HG02885 (cell line): ENCODE measurements around the gene GLB1L3.

Experiments
- ATAC-seq: cut with Tn5 transposase; IDR thresholded peaks from one replicate; pipeline ENCODE4 v1.9.1; 2021; ENCODE audit warnings: mild to moderate bottlenecking; ENCODE audit not compliant: unreplicated experiment, poor library complexity

The GLB1L3 gene, protein sequence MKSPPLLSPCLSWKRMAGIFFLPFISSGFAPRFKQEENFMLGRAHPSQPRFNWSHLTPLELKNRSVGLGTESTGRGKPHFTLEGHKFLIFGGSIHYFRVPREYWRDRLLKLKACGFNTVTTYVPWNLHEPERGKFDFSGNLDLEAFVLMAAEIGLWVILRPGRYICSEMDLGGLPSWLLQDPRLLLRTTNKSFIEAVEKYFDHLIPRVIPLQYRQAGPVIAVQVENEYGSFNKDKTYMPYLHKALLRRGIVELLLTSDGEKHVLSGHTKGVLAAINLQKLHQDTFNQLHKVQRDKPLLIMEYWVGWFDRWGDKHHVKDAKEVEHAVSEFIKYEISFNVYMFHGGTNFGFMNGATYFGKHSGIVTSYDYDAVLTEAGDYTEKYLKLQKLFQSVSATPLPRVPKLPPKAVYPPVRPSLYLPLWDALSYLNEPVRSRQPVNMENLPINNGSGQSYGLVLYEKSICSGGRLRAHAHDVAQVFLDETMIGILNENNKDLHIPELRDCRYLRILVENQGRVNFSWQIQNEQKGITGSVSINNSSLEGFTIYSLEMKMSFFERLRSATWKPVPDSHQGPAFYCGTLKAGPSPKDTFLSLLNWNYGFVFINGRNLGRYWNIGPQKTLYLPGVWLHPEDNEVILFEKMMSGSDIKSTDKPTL

DNA sequence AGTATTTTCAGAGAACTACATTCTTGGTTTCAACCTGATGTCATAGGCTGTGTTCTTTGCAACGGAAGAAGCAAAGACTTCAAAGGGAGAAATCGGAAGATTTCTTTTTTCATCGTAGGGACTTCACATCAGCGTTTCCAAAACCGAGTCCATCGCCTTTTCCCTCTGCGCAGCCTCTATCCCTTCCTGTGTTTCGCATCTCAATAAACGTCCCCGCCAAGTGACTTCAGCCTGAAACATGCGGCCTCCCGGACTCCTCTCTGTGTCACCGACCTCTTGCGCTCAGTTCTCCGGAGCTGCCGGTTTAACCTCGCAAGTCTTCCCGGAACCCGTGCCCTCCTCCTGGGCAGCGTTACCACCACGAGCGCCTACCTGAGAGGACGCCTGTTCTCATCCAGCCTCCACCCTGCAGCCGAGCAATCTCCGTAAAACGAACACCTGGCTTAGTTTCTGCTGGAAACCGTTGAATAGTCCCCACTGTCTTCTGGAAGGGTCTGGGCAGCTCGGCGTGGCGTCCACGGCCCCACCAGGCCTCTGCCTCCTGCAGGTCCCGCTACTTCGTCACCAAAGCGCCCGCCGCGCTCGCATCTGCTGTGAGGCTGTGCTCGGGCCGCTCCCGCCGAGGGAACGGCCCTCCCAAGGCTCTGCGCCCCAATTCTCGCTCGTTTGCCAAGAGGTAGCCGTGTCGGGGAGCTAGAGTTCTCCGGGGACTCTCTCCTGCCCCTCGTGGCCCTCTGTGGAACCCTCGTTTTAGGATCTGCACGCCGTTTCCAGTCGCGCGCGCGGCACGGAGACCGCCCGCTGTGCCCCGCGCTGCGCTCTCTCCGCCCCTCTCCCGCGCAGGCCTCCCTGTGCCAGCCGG lies at the start of gene GLB1L3:
Gene GLB1L3 (plus strand): TSS at position 846 of the 862 bp plus-strand sequence. CDS start 362 bp downstream, outside the sequence.
- ATAC-seq: peak; percentile 82

DNA sequence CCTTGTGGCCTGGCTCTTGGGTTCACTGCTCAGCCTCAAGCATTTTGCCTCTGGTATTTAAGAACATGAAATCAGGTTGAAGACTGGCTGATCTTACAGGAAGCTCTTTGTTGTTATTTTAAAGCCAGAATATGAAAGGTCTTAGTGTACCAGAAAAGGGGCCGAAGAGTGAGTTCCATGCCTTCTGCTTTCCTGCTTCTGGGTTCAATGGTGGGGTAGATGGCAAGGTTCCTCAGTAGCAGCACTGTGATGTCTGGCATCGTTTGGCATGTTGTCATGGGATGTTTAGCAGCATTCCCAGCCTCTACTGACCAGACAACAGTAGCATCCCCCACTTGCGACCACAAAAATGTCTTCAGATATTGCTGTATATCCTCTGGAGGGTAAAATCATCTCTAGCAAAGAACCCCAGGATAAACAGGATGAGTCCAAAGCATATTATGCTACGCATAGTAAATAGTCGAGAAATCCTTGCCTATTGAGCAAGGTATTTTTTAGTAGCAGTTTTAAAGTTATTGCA lies 49.3 kb upstream of the GLB1L3 start:
- ATAC-seq: no peak

DNA sequence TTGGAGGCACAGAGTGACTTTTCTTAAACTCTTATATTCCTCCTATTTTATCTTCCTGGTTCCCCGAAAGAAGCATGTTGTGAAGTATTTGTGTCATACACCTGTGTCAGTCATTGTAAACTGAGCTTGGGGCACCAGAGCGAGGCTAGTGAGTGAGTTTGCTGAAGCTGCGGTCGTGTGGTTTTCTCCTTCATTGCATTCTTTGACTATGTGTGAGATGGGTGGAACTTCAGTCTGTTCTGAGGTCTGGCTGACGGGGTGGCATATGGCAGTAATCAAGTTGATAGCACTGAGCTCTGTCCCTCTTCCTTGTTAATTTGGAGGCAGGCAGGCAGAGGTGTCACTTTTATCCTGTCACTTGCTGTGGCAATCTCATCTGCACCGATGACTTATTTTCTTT lies 47.6 kb upstream of the GLB1L3 start:
- ATAC-seq: peak; percentile 61

DNA sequence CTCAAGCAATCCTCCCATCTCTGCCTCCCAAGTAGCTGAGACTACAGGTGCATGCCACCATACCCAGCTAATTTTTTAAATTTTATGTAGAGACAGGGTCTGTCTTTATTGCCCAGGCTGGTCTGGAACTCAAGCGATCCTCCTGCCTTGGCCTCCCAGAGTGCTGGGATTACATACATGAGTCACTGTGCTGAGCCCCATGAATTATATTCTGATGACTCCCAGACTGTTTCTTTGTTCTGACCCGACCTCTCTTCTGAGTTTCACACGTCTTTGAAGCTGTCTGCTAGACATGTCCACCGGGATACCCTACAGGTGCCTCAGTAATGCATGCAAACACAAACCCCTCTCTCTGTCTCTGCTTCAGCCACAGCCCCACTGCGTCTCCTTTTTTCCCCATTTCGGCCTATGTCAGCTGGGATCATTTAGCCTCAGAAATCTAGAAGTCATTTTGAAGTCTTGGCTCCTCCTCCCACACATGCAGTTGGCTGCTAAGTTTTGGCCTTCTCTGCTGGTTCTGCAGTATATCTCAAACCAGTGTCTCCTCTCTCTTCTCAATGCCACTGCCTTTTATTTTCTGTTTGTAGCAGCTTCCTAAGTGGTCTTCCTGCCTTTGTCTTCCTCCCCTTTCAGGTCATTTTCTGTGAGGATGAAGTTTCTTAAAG lies 46.9 kb upstream of the GLB1L3 start:
- no peak for ATAC-seq

DNA sequence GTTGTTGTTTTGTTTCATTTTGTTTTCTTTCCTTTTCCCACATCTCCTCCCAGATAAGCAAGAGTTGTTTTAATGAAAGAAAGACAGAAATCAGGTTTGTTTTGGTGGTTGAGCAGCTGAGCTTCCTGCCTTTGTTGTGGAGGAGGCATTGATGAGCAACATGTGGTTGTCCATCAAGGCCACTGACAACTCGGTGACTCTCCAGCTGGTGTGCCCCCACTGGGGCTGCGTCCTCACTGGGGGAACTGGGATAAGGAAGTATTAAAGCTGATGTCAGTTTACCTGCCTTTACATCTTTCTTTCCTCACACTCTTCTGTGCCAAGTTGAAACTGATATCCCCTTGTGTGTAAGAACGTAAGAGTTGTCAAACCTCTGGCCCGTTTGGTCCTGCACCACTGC lies 45.8 kb upstream of the GLB1L3 start:
- ATAC-seq: no peak

DNA sequence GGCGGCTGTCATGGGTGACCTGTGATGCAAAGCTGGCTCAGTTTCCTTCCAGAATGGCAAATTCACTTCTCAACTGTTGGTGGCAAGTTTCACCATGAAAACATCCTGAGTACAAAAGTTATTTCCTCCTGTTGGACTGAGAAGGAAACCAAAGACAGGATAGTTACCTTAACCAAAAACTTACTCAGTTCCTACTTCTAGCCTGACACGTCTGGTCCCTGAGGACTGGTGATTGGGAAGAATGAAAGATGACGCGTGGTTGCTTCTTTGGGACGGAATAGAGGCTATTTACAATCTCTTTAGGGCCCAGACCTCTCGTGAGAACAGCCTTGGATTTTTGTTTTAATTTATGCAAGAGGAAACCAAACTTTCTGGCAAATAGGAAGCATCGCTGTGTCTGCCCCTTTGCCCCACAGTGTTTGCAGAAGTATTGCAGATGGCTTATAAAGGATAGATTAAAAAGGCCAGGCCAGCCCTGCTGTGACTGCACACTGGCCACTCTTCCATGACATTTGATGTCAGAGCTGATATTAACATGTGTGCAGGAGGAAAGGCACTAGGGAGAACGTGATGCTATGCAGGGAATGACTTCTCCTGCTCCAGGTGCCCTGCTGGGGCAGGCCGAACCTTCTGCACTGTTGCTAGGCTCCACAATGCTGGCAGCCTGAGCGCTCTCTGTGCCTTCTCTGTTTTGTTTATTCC lies 44.1 kb upstream of the GLB1L3 start:
- no peak for ATAC-seq

DNA sequence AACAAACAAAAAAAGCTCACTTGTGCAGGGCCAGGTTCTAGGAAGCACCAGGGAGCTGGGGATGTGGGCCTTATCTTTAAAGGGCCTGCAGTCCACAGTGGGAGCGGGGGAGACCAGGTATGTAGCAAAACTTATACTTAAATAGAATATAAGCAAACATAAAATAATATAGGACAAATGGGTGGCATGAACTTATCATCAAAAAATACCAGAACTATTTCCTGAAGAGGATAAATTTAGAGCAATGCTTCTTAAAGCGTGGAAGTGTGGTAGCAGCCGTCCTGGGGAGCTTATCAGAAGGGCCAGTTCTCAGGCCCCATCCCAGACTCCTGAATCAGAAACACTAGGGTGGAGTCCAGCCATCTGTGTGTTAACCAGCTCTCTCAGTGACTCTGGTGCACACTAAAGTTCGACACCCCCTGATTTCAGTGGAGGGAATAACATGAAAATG lies 42.4 kb upstream of the GLB1L3 start:
- no peak for ATAC-seq

DNA sequence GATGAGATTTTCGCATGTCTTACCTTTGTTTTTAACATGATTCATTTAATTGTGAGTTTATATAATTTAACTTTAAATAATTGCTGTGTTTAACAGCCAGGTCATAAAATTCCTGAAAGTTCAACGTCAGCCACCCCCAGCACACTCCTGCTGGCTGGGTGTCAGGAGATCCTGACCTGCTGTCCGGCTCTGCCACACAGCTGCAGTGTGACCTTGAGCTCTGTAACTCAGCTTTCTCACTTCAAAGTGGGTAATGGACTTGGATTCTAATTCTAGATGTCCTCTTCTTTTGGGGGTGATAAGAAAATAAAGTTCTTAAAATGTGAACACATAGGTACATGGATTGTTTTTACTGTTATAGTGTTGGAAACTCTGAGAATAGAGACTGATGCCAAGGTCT lies 40.8 kb upstream of the GLB1L3 start:
- no peak for ATAC-seq

DNA sequence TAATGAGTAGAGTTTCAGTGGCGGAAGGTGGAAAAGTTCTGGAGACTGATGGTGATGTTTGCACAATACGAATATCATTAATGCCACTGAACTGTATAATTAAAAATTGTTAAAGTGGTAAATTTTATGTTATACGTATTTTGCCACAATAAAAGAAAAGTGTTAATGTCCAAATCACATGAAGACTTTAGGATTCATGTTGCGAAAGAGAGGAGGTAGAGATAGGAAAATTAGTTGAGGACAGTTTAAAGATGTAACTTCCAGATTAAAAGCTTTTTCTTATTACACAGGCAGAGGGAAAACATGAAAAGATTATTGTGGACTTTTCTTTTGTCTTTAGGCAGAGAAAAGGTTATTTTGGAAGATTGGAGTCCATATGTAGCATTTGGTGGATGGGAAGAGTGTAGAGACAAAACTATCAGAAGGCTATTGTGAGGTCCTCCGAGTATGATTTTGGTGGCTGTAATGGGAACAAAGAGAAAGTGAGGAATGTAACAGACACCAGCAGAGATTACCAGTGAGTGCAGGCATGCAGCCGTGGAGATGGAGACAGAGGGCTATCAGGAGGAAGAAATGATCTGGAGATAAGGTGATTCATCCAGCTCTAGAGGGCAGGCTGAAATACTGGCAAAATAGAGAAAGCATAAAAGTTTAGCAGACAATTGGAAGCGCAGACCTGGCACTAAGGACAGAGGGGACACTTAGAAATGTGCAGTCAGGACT lies 39.2 kb upstream of the GLB1L3 start:
- ATAC-seq: no peak

DNA sequence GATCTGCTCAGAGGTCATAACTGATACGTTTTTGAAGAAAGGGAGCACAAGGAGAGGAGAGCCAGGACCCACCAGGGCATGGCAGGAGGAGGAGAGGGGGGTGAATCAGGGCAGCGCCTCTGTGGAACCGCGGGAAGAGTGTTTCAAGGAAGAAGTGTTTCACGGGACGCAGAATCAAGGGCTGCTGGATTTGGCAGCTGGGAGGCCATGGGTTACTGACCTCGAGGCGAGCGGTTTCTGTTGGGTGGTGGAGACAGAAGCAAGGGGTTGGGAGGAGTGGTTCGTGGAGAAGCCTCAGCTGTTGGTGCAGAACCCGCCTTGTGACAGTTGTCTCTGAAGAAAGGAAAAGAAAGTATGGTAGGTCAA lies 38.6 kb upstream of the GLB1L3 start:
- ATAC-seq: no peak

DNA sequence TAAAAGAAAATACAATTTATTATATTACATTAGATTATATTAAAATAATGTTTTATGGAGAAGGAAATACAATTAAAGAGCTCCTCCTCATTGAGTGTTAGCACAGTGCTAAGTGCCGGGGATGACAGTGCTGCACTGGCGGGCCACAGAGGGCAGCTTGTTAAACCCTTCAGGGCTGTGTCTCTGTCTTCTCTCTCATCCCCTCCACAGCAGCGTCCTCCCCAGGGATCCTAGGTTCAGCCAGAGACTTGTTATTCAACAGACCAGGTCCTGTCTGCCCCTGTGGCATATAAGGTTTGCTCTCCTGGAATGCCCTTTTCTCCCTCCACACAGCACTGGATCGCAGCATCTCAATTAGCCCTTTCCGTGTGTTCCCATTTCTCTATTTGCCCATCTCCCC lies 37.2 kb upstream of the GLB1L3 start:
- ATAC-seq: no peak

DNA sequence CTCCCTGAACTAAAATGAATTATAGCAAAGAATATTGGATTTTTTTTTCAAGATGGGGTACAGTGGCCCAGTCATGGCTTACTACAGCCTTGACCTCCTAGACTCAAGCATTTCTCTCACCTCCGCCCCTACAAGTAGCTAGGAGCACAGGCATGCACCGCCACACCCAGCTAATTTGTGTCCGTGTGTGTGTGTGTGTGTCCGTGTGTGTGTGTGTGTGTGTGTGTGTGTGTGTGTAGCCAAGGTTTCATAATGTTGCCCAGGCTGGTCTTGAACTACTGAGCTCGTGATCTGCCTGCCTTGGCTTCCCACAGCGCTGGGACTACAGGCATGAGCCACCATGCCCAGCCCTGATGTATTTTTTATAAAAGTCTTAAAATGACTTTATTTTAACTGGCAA lies 35.6 kb upstream of the GLB1L3 start:
- no peak for ATAC-seq

DNA sequence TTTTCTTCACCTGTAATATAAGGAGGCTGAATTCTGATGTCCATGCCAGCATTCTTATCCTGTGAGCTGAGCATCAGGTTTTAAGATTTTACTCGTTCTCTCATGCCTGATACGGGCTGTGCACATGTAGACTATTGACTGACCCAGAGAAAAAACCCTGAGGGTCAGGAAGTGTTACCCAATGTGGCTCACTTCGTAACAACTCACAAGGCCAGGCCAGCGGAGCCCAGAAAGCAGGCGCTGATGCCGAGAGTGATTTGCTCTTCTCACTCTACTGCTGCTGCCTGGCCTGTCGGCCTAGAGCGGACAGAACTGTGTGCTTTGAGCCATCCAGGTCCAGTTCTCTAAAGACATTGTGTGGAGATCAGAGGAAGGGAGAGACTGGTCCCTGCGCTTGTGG lies 33.8 kb upstream of the GLB1L3 start:
- ATAC-seq: no peak

DNA sequence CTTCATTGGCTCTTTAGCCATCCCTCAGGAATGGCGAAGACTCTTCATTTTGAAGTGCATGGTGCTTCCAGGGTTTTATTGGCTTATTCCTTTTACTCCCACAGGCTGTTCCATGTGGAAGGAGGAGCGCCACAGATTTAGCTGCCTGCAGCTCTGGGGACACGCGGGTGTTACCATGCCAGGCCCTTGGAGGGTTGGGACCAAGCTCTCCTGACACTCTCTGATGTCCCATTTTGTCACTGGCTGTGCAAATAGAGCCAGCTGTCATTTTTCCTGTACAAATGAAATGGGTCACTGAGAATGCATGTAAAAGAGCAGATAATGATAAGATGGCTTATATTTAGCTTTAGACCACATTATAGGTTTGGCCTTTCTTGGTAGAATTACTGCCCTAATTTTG lies 32.3 kb upstream of the GLB1L3 start:
- no peak for ATAC-seq

DNA sequence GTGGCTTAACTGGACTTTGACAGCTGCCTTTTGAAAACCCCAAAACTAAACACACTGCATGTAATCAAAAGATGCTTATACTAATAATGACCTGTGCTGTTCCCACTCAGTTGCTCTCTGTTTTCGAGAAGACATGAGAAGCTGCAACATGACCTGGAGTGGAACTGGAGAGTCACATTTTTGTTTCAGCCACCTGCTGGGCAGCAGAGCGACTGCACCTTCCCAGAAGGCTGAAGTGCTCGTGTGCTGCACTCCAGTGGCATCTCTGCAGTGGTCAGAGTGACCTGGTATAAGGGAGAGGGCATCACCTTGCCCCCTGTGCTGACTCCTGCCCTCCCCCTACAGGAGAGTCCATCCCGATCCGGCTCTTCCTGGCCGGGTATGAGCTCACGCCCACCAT lies 31.6 kb upstream of the GLB1L3 start:
- peak; percentile 79 for ATAC-seq

DNA sequence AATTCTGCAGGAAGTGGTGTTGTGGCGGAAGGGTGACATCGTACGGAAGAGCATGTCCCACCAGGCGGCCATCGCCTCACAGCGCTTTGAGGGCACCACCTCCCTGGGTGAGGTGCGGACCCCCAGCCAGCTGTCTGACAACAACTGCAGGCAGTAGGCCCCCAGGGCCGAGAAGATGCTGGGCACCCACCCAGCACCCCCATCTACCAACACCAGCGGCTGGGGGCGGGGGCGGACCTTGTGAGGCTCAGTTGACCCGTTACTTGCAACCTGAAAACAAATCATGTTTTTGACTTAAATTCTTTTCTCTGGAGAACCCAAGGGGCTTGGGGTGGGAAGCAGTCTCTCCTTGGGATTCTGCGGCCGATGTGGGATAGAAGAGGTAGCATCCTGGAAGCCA lies 30.7 kb upstream of the GLB1L3 start:
- no peak for ATAC-seq

DNA sequence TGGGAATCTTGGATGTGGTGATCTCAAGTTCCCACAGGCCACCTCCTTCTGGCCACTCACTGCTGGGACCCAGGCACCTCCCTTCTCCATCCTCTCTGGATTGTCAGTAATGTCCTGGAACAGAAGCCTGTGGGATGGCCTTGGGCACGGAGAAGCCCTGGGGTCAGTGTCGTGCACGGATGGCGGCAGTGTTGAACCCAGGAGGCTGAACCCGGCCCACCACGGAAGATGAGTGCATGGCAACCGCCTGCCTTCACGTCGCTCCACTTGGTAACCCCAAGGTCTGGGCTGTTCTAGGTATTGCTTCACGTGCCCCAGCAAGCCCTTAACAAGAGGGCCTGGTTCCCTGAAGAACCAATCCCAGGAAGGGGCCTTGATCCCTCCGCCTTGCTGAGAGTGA lies 30.1 kb upstream of the GLB1L3 start:
- ATAC-seq: no peak

DNA sequence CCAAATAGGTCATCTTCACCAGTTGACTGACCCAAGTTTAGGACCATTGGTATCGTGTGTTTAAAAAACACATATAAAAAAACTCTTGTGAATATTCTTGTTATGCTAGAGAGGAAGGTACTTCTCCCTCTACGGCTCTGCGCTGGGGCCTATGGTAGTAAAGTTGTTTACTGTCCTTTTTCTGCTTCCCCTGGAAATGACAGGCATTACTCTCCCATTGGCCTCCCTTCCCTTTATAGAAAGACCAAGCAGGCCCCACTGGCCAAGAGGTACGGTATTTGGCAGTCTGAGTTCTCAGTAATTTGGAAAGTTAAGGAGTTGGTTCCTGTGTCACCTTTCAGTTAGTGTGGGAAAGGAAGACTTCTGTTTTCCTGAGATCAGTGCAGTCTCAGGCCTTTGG lies 29.5 kb upstream of the GLB1L3 start:
- no peak for ATAC-seq

DNA sequence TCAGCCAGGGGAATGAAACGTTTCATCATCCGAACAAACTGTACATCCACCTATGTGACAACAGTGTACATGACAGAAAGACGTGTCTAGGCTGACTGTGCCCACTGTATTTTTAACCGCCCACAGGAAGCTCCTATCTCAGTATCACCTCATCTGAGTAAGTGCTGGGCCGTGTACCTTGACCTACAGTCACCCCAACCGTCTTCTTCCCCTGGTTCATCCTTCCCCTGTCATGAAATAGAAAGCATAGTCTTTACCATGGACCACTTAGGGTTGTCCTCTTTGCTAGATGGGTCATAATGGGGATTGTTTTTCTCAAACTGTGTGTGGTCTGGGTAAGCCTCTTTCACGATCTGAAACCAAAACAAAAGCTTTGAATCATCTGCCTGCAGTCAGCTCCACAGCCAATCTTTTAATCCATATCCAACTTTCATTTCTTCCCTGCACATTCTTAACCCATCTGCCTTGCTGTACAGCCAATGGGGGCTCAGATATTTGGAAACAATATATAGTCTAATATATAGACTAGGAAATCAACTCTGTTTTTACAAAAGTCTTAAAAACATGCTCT lies 27.2 kb upstream of the GLB1L3 start:
- no peak for ATAC-seq
